Suppressor macrophage treated with lipopolysaccharide for 1 hour (primary cell): ENCODE results near the gene KRTAP5-2.

Experiments
- DNase-seq, 3 donors: peaks; one replicate each; pipeline ENCODE4 v3.0.0-alpha.2; 2020 to 2022

KRTAP5-2 gene

GRCh38 chr11:1566381-1567051 lies 31.6 kb downstream of the KRTAP5-2 start:
- no peak for DNase-seq

GRCh38 chr11:1565904-1566247 lies 32.2 kb downstream of the KRTAP5-2 start:
- DNase-seq: no peak

- no peak for DNase-seq
These were observed 32.8 kb downstream of the KRTAP5-2 start for GRCh38 chr11:1565173-1565903.

GRCh38 chr11:1564535-1565172 lies 33.4 kb downstream of the KRTAP5-2 start:
- peak; percentile 67 to 75 (median 67) for DNase-seq

GRCh38 chr11:1563697-1564534 lies 34.2 kb downstream of the KRTAP5-2 start:
- DNase-seq: no peak

GRCh38 chr11:1563149-1563638 lies 34.9 kb downstream of the KRTAP5-2 start:
- DNase-seq: no peak

- no peak for DNase-seq
These were observed 35.5 kb downstream of the KRTAP5-2 start for GRCh38 chr11:1562469-1563148.

GRCh38 chr11:1561955-1562354 lies 36.1 kb downstream of the KRTAP5-2 start:
- DNase-seq: no peak

GRCh38 chr11:1561266-1561665 lies 36.8 kb downstream of the KRTAP5-2 start:
- DNase-seq: no peak

- no peak for DNase-seq
These were observed 37.3 kb downstream of the KRTAP5-2 start for GRCh38 chr11:1560649-1561251.

GRCh38 chr11:1560002-1560648 lies 38.0 kb downstream of the KRTAP5-2 start:
- no peak for DNase-seq

GRCh38 chr11:1559111-1559951 lies 38.8 kb downstream of the KRTAP5-2 start:
- peak; percentile 34 to 55 (median 38) for DNase-seq

- no peak for DNase-seq
These were observed 39.4 kb downstream of the KRTAP5-2 start for GRCh38 chr11:1558775-1559110.

GRCh38 chr11:1557904-1558774 lies 40.0 kb downstream of the KRTAP5-2 start:
- no peak for DNase-seq

GRCh38 chr11:1557051-1557884 lies 40.8 kb downstream of the KRTAP5-2 start:
- DNase-seq: no peak

GRCh38 chr11:1556278-1556902 lies 41.7 kb downstream of the KRTAP5-2 start:
- no peak for DNase-seq

GRCh38 chr11:1555713-1556153 lies 42.4 kb downstream of the KRTAP5-2 start:
- no peak for DNase-seq
